NCI-H1105 (cell line): Measurements from ENCODE around the gene MGAT3.

Source experiments
- DNase-seq: peaks from one replicate; lab custom pipeline; 2025; lab: John Stamatoyannopoulos, UW

MGAT3 gene

DNA sequence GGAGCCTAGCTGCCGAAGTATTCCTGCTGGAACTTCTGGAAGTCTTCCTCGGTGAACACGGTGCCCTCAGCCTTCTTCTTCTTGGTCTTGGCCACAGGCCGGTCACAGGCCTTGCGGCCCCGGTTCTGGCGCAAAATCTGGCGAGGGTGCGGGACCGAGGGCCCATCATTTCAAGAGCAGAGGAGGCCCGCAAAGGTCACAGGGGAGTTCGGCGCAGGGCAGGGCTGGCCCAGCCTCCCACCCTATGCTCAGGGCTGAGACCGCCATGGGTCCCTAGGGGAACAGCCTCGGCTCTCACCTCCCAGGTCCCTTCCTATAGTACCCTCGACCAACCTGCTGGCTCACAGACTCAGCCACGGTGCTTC lies 72.7 kb downstream of the MGAT3 start:
- no peak for DNase-seq

DNA sequence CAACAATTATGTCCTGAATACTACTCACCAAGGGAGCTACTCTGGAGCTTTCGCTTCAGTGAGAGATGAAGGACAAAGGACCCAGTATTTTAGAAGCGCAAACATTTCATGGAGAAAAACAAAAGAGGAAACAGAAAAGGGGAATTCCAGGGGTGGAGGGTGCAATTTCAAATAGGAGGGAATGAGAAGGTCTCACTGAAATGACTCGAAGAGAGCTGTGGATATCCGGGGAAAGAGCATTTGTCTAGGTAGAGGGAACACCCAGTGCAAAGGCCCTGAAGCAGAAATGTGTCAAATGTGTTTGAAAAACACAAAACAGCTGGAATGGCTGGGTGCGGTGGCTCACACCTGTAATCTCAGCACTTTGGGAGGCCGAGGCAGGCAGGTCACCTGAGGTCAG lies 73.3 kb downstream of the MGAT3 start:
- DNase-seq: no peak

DNA sequence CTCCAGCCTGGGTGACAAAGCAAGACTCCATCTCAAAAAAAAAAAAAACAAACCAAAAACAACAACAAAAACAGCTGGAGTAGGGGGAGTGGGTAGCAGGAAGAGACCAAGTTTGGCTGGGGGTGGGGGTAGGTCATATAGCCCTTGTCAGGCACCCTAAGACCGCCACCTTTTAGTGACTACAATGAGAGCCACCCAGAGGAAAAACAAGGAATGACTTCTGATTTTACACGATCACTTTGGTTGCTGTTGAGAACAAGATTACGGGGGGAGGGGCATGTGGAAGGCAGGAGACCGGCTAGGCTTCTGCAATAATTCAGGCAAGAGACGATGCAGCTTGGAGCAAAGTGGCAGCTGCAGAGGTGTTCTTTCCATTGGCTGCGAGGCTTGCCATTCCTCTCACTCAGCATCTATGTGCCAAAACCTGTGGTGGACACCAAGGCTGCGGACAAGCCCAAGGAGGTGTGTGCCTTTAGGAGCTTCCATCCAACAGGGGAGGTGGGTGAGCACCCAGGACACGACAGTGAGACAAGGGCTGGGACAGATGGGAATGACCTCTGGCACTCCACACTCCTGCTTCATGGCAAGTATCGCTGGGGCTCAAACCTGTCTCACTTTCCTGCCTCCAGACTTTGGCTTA lies 74.0 kb downstream of the MGAT3 start:
- DNase-seq: no peak

DNA sequence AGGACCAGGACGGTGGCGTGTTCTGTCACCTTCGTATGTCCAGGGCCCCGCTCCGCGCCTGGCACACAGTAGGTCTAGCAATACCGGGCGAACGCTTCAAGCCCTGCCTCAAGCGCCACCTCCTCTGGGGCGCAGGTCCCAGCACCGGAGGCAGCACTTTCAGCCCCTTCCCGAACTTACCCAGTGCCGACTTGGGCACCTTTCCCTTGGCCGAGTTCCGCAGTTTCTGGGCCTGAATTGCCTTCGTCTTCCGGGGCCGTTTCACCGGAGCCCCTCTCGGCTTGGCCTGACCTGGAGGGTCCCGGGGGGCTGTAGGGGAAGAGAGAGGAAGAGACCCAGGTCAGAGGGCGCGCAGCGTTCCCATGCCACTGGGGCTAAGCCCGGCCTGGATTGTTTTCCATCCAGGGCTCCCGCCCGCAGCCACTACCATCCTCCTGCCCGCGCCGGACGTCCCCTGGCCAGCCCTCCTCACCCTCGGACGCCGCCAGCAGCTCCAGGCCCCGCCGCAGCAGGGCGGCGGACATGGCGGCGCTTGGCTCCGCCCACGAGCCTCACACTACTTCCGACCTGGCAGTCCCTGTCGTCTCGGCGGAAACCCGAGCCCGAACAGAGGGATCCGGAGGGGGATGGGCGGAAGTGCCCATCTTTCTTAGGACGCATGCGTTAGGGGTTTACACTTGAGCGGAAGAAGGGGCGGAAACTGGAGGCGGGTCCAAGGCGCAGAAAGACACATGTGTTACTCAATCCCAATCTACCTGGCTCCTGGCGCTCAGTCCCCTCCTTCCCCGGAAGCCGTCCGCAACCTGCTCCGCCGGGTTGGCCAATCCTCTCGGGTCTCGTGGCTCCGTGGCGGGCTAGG lies 75.6 kb downstream of the MGAT3 start, which contains the start of gene RPS19BP1:
Gene RPS19BP1 (minus strand): TSS at position 534 of the 859 bp plus-strand sequence. CDS start 10 bp downstream, at position 524.
- DNase-seq: peak; percentile 97

DNA sequence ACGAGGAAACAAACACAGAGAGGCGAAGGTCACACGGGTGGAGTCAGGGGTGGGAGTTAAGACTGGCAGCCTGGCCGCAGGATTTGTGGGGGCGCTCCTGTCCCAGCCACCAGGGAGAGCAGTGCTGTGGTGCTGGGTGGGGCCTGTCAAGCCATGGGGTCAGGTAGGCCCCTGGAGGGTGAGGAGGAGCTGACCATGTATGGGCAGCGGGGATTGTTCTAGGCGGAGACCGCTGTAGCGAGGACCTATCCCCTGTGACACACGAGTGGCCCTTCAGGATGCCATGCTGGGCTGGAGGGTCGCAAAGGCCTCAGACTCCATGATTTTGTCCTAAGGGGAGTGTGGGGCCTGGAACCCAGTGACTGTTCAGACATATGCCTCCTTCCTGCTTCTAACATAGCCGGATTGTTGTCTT lies 77.3 kb downstream of the MGAT3 start:
- no peak for DNase-seq

DNA sequence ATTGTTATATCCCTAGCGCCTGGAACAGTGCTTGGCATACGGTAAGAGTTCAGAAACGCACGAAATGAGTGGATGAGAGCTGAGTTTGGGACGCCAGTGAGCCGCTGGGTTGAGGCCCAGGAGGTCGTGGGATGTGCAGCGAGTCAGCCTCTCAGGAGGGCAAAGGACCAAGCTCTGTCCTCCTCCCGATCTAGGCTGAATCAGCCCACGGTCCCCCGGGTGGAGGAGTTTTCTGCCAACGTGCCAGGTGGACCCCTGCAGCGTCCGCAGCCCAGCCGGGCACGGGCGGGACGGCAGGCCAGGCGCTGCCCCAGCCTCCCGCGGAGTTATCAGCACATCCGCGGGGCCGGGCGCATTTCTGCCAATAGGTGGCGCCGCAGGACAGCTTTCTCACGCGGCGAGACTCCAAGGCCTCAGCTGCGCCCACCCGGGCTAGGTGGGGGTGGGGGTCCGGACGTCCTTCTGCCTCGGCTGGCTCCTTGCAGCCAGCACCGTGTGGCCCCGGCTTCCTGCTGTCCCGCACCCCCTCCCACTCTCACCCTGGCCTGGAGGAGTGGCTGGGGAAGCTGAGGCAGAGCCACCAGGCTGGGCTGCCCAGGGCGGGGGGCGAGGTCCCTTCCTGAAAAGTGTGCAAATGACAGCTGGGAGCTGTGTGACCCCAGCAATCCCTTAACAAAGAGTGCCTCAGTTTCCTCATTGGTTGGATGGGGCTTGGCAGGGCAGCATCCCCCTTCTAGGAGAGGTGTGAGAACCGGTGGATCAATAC lies 78.0 kb downstream of the MGAT3 start:
- DNase-seq: peak; percentile 55

DNA sequence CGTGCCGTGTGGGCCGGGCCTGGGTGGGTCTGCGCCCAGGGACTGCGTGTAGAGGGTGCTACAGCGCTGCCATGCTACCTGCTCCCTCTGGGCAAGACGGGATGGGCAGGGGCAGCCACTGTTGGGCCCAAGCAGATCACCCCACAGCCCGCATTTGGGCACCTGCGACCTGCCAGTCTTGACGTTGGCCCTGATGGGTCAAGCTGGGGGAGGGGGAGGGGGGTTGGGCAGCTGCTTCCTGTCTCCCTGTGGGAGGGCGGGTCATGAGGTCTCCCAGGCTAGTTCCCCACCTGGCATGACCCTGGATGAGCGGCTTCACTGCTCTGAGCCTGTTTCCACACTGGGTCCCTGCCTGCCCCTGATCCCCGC lies 78.5 kb downstream of the MGAT3 start:
- no peak for DNase-seq

DNA sequence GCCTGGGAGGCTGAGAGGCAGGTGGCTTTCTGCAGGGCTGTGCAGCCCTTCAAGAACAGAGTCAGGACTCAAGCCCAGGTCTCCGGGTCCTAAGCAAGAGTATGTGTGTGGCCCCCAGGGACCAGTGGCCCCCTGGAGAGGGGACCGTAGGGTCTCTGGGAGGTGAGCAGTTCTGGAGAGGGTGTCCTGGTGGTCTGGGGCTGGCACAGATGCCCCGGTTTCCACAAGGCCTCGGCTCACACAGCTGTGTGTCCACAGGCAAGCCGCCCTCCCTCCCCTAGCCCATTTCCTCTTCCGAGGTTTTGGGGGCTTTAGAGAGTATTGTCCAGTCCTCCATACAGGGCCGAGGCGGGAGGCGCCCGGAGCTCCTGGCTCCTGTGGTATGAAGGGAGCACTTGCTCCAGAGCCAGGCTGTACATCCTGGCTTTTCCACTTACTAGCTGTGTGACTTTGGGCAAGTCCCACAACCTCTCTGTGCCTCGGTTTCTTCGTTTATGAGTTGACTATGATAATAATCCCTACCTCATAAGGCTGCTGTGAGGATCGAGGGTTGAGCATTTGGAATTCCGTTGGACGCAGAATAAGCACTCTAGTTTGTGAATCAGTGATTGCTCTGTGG lies 79.1 kb downstream of the MGAT3 start:
- no peak for DNase-seq

DNA sequence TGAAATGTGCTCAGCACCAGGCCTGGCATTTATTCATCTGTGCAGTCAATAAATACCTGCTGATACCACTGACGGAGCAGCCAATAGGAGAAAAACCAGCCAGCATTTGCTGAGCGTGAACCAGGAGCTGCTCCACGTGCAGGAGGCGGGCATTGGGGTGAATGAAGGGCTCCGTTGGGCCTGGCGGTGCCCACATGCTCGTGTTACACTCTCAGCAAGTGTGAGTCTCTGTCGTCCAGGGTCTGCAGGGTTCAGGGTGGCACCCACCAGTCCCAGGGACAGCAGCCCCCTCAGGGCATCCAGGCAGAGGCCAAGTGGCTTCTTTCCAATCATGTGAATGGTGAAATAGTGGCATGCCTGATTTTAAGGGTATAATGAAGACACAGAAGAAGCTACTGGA lies 79.9 kb downstream of the MGAT3 start:
- DNase-seq: no peak

DNA sequence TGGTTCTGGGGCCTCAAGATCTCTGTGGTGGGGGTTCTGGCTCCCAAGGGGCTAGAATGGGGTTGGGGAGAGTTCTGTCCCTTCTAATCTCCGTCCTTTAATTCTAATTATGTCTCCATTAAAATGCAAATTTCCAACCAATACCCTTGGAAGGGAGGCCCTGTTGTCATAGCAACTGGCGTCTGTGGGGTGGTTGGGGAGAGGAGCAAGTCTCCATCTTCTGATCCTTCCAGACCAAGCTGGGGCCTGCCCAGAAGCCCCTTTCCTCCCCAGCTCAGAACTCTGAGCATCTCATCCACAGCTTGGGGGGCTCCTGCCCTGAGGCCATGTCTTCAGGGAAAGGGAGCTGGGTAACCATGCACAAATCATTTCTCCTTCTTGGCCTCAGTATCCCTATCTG lies 81.2 kb downstream of the MGAT3 start:
- no peak for DNase-seq
